HEK293 (cell line): ENCODE measurements around the gene BAIAP2L2.

Source experiments
- CTCF ChIA-PET: fragments of 350-600 bp; formaldehyde crosslinking; extraction: SDS; loops from one replicate; lab custom pipeline; 2021; ENCODE audit warnings: antibody characterized with exemption; lab: Yijun Ruan, JAX
- POLR2A ChIA-PET: fragments of 300-600 bp; formaldehyde crosslinking; extraction: SDS; loops from one replicate; lab custom pipeline; 2020; ENCODE audit warnings: antibody characterized with exemption, inconsistent platforms; lab: Yijun Ruan, JAX
- H3K27ac ChIP-seq: fragments of 200-500 bp; sonication (Bioruptor generic); 2 replicates; pipeline ENCODE4 v1.5.1; 2014; ENCODE audit warnings: low read depth, low read length, control low read depth, inconsistent platforms; ENCODE audit errors: extremely low read depth
- H3K36me3 ChIP-seq, 2 experiments: fragments of 200-500 bp in 1 of 2; sonication (Bioruptor generic) in 1 of 2; 1 replicate in 1 of 2; 2 replicates in 1 of 2; pipeline ENCODE4 v1.5.1; 2014 to 2017; ENCODE audit warnings: inconsistent platforms in 2 of 2, low read length in 2 of 2; ENCODE audit not compliant: control insufficient read depth in 2 of 2, insufficient read depth in 1 of 2
- H3K4me1 ChIP-seq: fragments of 200-500 bp; sonication (Bioruptor generic); 2 replicates; pipeline ENCODE4 v1.5.1; 2014; ENCODE audit warnings: mild to moderate bottlenecking, low read length, inconsistent platforms; ENCODE audit not compliant: control insufficient read depth, insufficient read depth
- H3K4me3 ChIP-seq: 2 replicates; pipeline ENCODE4 v1.5.1; 2011; ENCODE audit warnings: low read depth, mild to moderate bottlenecking, control low read depth, low read length, moderate library complexity
- H3K9me3 ChIP-seq: fragments of 200-500 bp; sonication (Bioruptor generic); 2 replicates; pipeline ENCODE4 v1.5.1; 2014; ENCODE audit warnings: low read depth, low read length, inconsistent platforms; ENCODE audit not compliant: control insufficient read depth, insufficient read depth
- EGR2 ChIP-seq: fragments of 450-650 bp; formaldehyde crosslinking; IDR thresholded peaks from 2 replicates; pipeline ENCODE4 v1.5.1; 2016; ENCODE audit warnings: low read depth, missing biosample characterization, missing genetic modification characterization
- GLIS1 ChIP-seq: fragments of 450-650 bp; formaldehyde crosslinking; IDR thresholded peaks from 2 replicates; pipeline ENCODE4 v1.5.1; 2016; ENCODE audit warnings: missing biosample characterization, missing genetic modification characterization
- KLF1 ChIP-seq: fragments of 450-650 bp; formaldehyde crosslinking; IDR thresholded peaks from 2 replicates; pipeline ENCODE4 v1.5.1; 2016; ENCODE audit warnings: missing biosample characterization, missing genetic modification characterization
- KLF16 ChIP-seq: fragments of 450-650 bp; formaldehyde crosslinking; IDR thresholded peaks from 2 replicates; pipeline ENCODE4 v1.5.1; 2017; ENCODE audit warnings: missing biosample characterization, missing genetic modification characterization
- KLF9 ChIP-seq: fragments of 450-650 bp; formaldehyde crosslinking; IDR thresholded peaks from 2 replicates; pipeline ENCODE4 v1.5.1; 2016; ENCODE audit warnings: missing biosample characterization, missing genetic modification characterization, low read depth
- MEIS1 ChIP-seq: sonication (generic); formaldehyde crosslinking; IDR thresholded peaks from 2 replicates; pipeline ENCODE4 v1.8.1; 2022; ENCODE audit warnings: missing genetic modification reagents, mild to moderate bottlenecking, borderline replicate concordance
- MZF1 ChIP-seq: fragments of 450-650 bp; formaldehyde crosslinking; IDR thresholded peaks from 2 replicates; pipeline ENCODE4 v1.5.1; 2017; ENCODE audit warnings: missing biosample characterization, missing genetic modification characterization, borderline replicate concordance
- SCRT1 ChIP-seq: fragments of 450-650 bp; formaldehyde crosslinking; IDR thresholded peaks from 2 replicates; pipeline ENCODE4 v1.5.1; 2016; ENCODE audit warnings: missing biosample characterization, missing genetic modification characterization, borderline replicate concordance
- SP2 ChIP-seq: fragments of 450-650 bp; formaldehyde crosslinking; IDR thresholded peaks from 2 replicates; pipeline ENCODE4 v1.5.1; 2016; ENCODE audit warnings: missing biosample characterization, missing genetic modification characterization
- SP3 ChIP-seq: fragments of 450-650 bp; formaldehyde crosslinking; IDR thresholded peaks from 2 replicates; pipeline ENCODE4 v1.5.1; 2016; ENCODE audit warnings: missing biosample characterization, missing genetic modification characterization
- TCF7L2 ChIP-seq: IDR thresholded peaks from 2 replicates; pipeline ENCODE4 v1.6.1; 2011; ENCODE audit warnings: low read depth, mild to moderate bottlenecking, inconsistent platforms, low read length, moderate library complexity, borderline replicate concordance
- ZFHX2 ChIP-seq: fragments of 450-650 bp; formaldehyde crosslinking; conservative IDR thresholded peaks from 2 replicates; pipeline ENCODE4 v1.5.1; 2016; ENCODE audit warnings: missing biosample characterization, missing genetic modification characterization
- ZNF133 ChIP-seq: fragments of 450-650 bp; formaldehyde crosslinking; IDR thresholded peaks from 2 replicates; pipeline ENCODE4 v1.5.1; 2016; ENCODE audit warnings: missing biosample characterization, missing genetic modification characterization
- ZNF211 ChIP-seq: fragments of 450-650 bp; formaldehyde crosslinking; IDR thresholded peaks from 2 replicates; pipeline ENCODE4 v1.5.1; 2016; ENCODE audit warnings: low read depth, missing biosample characterization, missing genetic modification characterization
- ZNF350 ChIP-seq: fragments of 450-650 bp; formaldehyde crosslinking; IDR thresholded peaks from 2 replicates; pipeline ENCODE4 v1.5.0; 2017; ENCODE audit warnings: missing biosample characterization, mild to moderate bottlenecking, missing genetic modification characterization
- ZNF404 ChIP-seq: fragments of 450-650 bp; formaldehyde crosslinking; IDR thresholded peaks from 2 replicates; pipeline ENCODE4 v1.5.1; 2017; ENCODE audit warnings: missing biosample characterization, missing genetic modification characterization
- ZNF416 ChIP-seq: fragments of 450-650 bp; formaldehyde crosslinking; IDR thresholded peaks from 2 replicates; pipeline ENCODE4 v1.5.1; 2016; ENCODE audit warnings: missing biosample characterization, missing genetic modification characterization
- ZNF514 ChIP-seq: fragments of 450-650 bp; formaldehyde crosslinking; IDR thresholded peaks from 2 replicates; pipeline ENCODE4 v1.5.1; 2016; ENCODE audit warnings: missing biosample characterization, missing genetic modification characterization
- ZNF529 ChIP-seq: fragments of 450-650 bp; formaldehyde crosslinking; IDR thresholded peaks from 2 replicates; pipeline ENCODE4 v1.5.1; 2017; ENCODE audit warnings: missing genetic modification characterization, missing biosample characterization; ENCODE audit not compliant: insufficient replicate concordance
- ZNF558 ChIP-seq: fragments of 450-650 bp; formaldehyde crosslinking; IDR thresholded peaks from 2 replicates; pipeline ENCODE4 v1.5.1; 2016; ENCODE audit warnings: missing biosample characterization, missing genetic modification characterization
- ZNF629 ChIP-seq: fragments of 450-650 bp; formaldehyde crosslinking; IDR thresholded peaks from 2 replicates; pipeline ENCODE4 v1.5.1; 2017; ENCODE audit warnings: missing biosample characterization, missing genetic modification characterization
- ZNF837 ChIP-seq: fragments of 450-650 bp; formaldehyde crosslinking; IDR thresholded peaks from 2 replicates; pipeline ENCODE4 v1.5.1; 2016; ENCODE audit warnings: missing biosample characterization, missing genetic modification characterization
- TF ChIP-seq, protein P1 (sequence below): fragments of 450-650 bp; formaldehyde crosslinking; IDR thresholded peaks from 2 replicates; pipeline ENCODE4 v1.5.1; 2016; ENCODE audit warnings: missing biosample characterization, missing genetic modification characterization, low read depth
- TF ChIP-seq, protein P2 (sequence below): fragments of 450-650 bp; formaldehyde crosslinking; IDR thresholded peaks from 2 replicates; pipeline ENCODE4 v1.5.1; 2016; ENCODE audit warnings: missing biosample characterization, missing genetic modification characterization

BAIAP2L2 gene

GRCh38 chr22:38103641-38104040 lies 6.8 kb downstream of the BAIAP2L2 start:
- TF ChIP-seq KLF16 (tag by site-specific recombination), result no peak
- TF ChIP-seq ZNF514 (tag by site-specific recombination), result no peak
- no peak for TF ChIP-seq ZNF404 (tag by site-specific recombination)
- TF ChIP-seq ZNF416 (tag by site-specific recombination), result no peak
- no peak for TF ChIP-seq MZF1 (tag by site-specific recombination)
- no peak for TF ChIP-seq ZNF211 (tag by site-specific recombination)
- TF ChIP-seq ZNF837, result no peak
- no peaks in the 10 kb centered on the region for H3K4me1 ChIP-seq
- H3K27ac ChIP-seq, result no peak overlapping the region
- no peak overlapping the region for H3K4me3 ChIP-seq
- ChIA-PET POLR2A (no interaction called here), CTCF (interaction anchor here (0.6 to 4.8 kb wide), 11 partner anchors 11 to 550 kb away, joined by 3 to 46 read pairs (median 4); partner anchors contain the start of gene PICK1)
- H3K36me3 ChIP-seq, result no peaks in the 10 kb centered on the region
- no peaks in the 10 kb centered on the region for H3K9me3 ChIP-seq

GRCh38 chr22:38098410-38099249 lies 11.9 kb downstream of the BAIAP2L2 start:
- no peak for TF ChIP-seq MEIS1 (CRISPR knock-in tag)
- no peak for TF ChIP-seq ZFHX2 (tag by site-specific recombination)
- TF ChIP-seq, protein P1, sequence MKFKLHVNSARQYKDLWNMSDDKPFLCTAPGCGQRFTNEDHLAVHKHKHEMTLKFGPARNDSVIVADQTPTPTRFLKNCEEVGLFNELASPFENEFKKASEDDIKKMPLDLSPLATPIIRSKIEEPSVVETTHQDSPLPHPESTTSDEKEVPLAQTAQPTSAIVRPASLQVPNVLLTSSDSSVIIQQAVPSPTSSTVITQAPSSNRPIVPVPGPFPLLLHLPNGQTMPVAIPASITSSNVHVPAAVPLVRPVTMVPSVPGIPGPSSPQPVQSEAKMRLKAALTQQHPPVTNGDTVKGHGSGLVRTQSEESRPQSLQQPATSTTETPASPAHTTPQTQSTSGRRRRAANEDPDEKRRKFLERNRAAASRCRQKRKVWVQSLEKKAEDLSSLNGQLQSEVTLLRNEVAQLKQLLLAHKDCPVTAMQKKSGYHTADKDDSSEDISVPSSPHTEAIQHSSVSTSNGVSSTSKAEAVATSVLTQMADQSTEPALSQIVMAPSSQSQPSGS, result peak; percentile 85
- no peak for TF ChIP-seq ZNF558 (tag by site-specific recombination)
- peak; percentile 47; the same call in 1 of the 2 replicates for TF ChIP-seq ZNF629 (tag by site-specific recombination)
- TF ChIP-seq ZNF529 (tag by site-specific recombination), result no peak
- TF ChIP-seq TCF7L2, result no peak
- TF ChIP-seq ZNF133 (tag by site-specific recombination), result no peak
- no peak overlapping the region for H3K27ac ChIP-seq
- ChIA-PET POLR2A (interaction anchor here (1.6 kb wide), 1 partner anchor 18 kb away, joined by 4 read pairs; no protein-coding TSS in a partner anchor), CTCF (interaction anchor here (0.7 to 4.0 kb wide), 7 partner anchors 16 to 75 kb away, joined by 3 to 25 read pairs (median 3); no protein-coding TSS in a partner anchor)
- no peaks in the 10 kb centered on the region for H3K9me3 ChIP-seq
- no peak overlapping the region for H3K4me3 ChIP-seq
- H3K4me1 ChIP-seq, result no peaks in the 10 kb centered on the region; the same call in 1 of the 2 replicates
- H3K36me3 ChIP-seq, result no peaks in the 10 kb centered on the region

DNA sequence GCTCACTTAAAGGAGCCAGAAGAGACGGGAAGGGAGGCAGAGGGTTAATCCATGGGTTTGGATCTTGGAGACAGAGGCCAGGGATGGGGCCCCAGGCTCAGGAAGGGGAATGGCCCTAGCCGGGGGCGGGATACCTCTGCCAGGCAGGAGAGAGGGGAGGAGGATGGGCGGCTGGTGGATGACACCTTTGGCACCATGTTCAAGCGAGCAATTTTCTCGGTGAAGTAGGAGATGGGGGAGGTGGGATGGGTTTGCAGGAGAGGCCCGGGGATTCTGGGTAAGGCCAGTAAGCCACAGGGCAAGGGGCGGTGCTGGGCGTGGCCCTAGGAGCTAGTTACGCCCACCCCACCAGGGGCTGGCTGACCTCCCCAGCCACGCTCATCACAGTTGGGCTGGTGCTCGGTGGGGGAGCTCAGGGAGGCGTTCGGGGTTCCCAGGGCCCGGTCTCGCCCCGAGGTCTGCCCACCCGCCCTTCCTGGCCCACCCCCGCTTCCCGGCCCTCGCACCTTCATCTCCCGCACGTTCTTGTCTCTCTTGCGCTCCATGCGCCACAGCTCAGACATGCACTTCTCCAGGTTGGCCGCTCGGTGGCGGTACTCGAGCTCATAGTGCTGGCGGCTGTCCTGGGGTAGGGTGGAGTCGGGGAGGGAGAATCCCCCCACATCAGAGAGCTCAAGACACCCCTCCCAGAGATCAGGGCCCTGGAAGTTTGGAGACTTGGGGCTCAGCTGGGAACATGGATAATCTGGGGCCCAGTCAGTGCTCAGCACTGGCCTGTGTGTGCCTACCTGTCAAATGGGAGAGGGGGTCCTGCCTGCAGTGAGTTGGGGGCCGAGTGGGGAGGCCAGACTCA lies 12.7 kb downstream of the BAIAP2L2 start:
- H3K27ac ChIP-seq, result no peak overlapping the region
- no peaks in the 10 kb centered on the region; the same call in 1 of the 2 replicates for H3K4me1 ChIP-seq
- no peaks in the 10 kb centered on the region for H3K9me3 ChIP-seq
- no peak overlapping the region for H3K4me3 ChIP-seq
- no peaks in the 10 kb centered on the region for H3K36me3 ChIP-seq
- POLR2A ChIA-PET, result interaction anchor here (1.6 kb wide), 1 partner anchor 17 kb away, joined by 4 read pairs; no protein-coding TSS in a partner anchor
- TF ChIP-seq SP2, result peak; percentile 43
- TF ChIP-seq GLIS1 (tag by site-specific recombination), result 0 out of 2 replicates have a peak, but pooled peaks have one; percentile 8
- peak; percentile 45; the same call in 1 of the 2 replicates for TF ChIP-seq EGR2
- peak; percentile 90 for TF ChIP-seq KLF1 (tag by site-specific recombination)
- TF ChIP-seq SCRT1, result no peak
- TF ChIP-seq, protein P2, sequence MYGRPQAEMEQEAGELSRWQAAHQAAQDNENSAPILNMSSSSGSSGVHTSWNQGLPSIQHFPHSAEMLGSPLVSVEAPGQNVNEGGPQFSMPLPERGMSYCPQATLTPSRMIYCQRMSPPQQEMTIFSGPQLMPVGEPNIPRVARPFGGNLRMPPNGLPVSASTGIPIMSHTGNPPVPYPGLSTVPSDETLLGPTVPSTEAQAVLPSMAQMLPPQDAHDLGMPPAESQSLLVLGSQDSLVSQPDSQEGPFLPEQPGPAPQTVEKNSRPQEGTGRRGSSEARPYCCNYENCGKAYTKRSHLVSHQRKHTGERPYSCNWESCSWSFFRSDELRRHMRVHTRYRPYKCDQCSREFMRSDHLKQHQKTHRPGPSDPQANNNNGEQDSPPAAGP (tag by site-specific recombination), result 0 out of 2 replicates have a peak, but pooled peaks have one; percentile 27
- TF ChIP-seq ZNF350 (tag by site-specific recombination), result no peak
- TF ChIP-seq KLF9, result peak; percentile 38; the same call in 1 of the 2 replicates
- peak; percentile 40 for TF ChIP-seq SP3 (tag by site-specific recombination)
- peak; percentile 35; the same call in 1 of the 2 replicates for TF ChIP-seq ZFHX2 (tag by site-specific recombination)
- CTCF ChIA-PET, result interaction anchor here (0.6 to 2.0 kb wide), 9 partner anchors 10 to 618 kb away, joined by 3 to 12 read pairs (median 3); no protein-coding TSS in a partner anchor
